Measurements from ENCODE around the gene HDAC9.

DNA sequence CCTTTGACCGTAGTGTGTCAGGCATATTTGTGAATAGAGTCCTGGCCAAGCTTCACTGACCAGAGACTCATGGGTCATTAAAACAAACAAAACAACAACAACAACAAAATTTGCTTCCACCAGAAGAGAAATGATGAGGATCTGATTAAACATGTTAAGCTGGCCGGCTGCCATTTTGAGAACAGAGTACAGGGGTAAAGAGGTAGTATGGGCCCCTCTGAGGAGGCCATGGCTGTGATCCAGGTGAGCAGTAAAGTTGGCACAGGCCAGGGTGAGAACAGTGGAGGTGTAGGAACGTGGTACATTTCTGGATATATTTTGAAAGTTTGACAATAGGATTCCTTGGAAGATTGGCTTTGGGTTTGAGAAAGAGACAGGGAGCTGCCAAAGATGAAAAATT lies 369.4 kb downstream of the HDAC9 start:
- TF ChIP-seq POLR2AphosphoS5 (IDR thresholded peaks at IDR 0.05; ENCODE audit: borderline replicate concordance, low read depth, low read length) = no peak
- no peak for TF ChIP-seq EZH2 (IDR thresholded peaks at IDR 0.05)
- no peak for TF ChIP-seq FOXP2 (optimal IDR thresholded peaks at IDR 0.05; ENCODE audit: control extremely low read depth, extremely low read length, insufficient read depth)

All from SK-N-MC (cell line).